Heart left ventricle (tissue), 16 donors: ENCODE measurements around the gene C12orf43. TPM values are rescaled to one million over a fixed set of nuclear protein-coding genes. Genes with fewer than 3 reads are reported as not detected.

Experiments used
- ATAC-seq, 4 donors: fragments of 200-7000 bp; cut with Tn5 transposase; one replicate each; pipeline ENCODE4 v1.9.1; 2020 to 2022; ENCODE audit warnings: moderate library complexity in 4 of 4, mild to moderate bottlenecking in 3 of 4, moderate number of reproducible peaks in 1 of 4
- DNase-seq, 5 donors: peaks; one replicate each; pipeline ENCODE4 v3.0.0-alpha.2; 2020
- H3K27ac ChIP-seq, 12 donors: fragments of 200-600 bp; sonication (generic) in 4 of 12; one replicate each; pipeline versions ENCODE4 v1.5.0 to v1.8.0; 2016 to 2022; ENCODE audit warnings: mild to moderate bottlenecking in 2 of 12
- H3K27me3 ChIP-seq, 9 donors: fragments of 200-600 bp; sonication (generic) in 2 of 9; one replicate each; pipeline versions ENCODE4 v1.5.1 to v1.8.0; 2016 to 2022; ENCODE audit warnings: mild to moderate bottlenecking in 3 of 9
- H3K36me3 ChIP-seq, 9 donors: fragments of 200-600 bp; sonication (generic) in 2 of 9; one replicate each; pipeline versions ENCODE4 v1.5.0 to v1.8.0; 2018 to 2022; ENCODE audit warnings: mild to moderate bottlenecking in 2 of 9
- H3K4me1 ChIP-seq, 12 donors: fragments of 200-600 bp; sonication (generic) in 4 of 12; one replicate each; pipeline versions ENCODE4 v1.5.0 to v1.8.0; 2016 to 2022; ENCODE audit warnings: mild to moderate bottlenecking in 3 of 12
- H3K4me3 ChIP-seq, 12 donors: fragments of 200-600 bp; sonication (generic) in 4 of 12; one replicate each; pipeline versions ENCODE4 v1.5.0 to v1.8.0; 2017 to 2022; ENCODE audit warnings: mild to moderate bottlenecking in 9 of 12, moderate library complexity in 4 of 12
- H3K9me3 ChIP-seq, 12 donors: fragments of 200-600 bp; sonication (generic) in 4 of 12; one replicate each; pipeline versions ENCODE4 v1.5.0 to v1.8.0; 2016 to 2022; ENCODE audit warnings: mild to moderate bottlenecking in 1 of 12
- POLR2A ChIP-seq, 2 donors: fragments of 450-650 bp; IDR thresholded peaks; one replicate each; pipeline ENCODE4 v1.6.1; 2017; ENCODE audit warnings: antibody characterized with exemption in 2 of 2, mild to moderate bottlenecking in 2 of 2, moderate library complexity in 2 of 2
- WGBS, 4 donors: extraction: QIAGEN DNeasy Blood & Tissue Kit in 2 of 4; methylation state at CpG; one replicate each; pipeline versions ENCODE4 v1.1.5 to v1.1.7; 2013 to 2018; 5-methylcytosine and 5-hydroxymethylcytosine counted together
- intact Hi-C, 10 donors: fragments of 100-400 bp; cut with DNase I; formaldehyde crosslinking; loops; one replicate each; pipeline versions ENCODE4 v1.11.1 to v1.14.2; 2022
- polyA plus RNA-seq, 2 donors: library from polyadenylated mRNA; stranded (reverse); fragments of 200-250 nt; gene quantifications; one replicate each; pipeline ENCODE4 v1.2.3, GENCODE V29; 2013
- total RNA-seq, 9 donors: library from RNA; depleted of rRNA in 2 of 9; stranded (reverse); fragments of >200 nt in 2 of 9; fragmentation: NEBNext Ultra II Directional in 3 of 9; extraction: Animal tissue kit (Norgen Biotek cat#: 25700) in 3 of 9; gene quantifications; one replicate each; pipeline versions ENCODE4 v1.1.0 to v1.2.4, GENCODE V29; 2016 to 2023
- TF ChIP-seq, protein P1 (sequence below), 12 donors: fragments of 200-600 bp; sonication (generic) in 4 of 12; IDR thresholded peaks; one replicate each; pipeline versions ENCODE4 v1.5.0 to v1.8.0; 2018 to 2022; ENCODE audit warnings: antibody characterized with exemption in 12 of 12, mild to moderate bottlenecking in 5 of 12
- donor health status: ischemic (EF 13 %, LVEDD 7.1; RV severe dilation, severe dysfunction).
- donor health status: healthy with polysubstance abuse.
- donor health status: DM: no; HTN: yes; CAD: no.
- donor health status: DM: no; HTN: no; CAD: no.
- donor health status: ischemic (EF 25% LVEDD 6.9; RV normal size, moderate dysfunction).
- donor health status: ischemic (EF 25% LVEDD 5.7; RV mildly dilated, moderate dysfunction).
- donor health status: healthy.
- donor health status: DM: yes; HTN: yes; CAD: no.
- donor health status: ischemic (EF 35%, LVEDD 5.7; RV mildly dilated, moderate dysfunction).
- donor health status: nonischemic (EF 11% LVEDD 7.7; RV severe dilation, severe dysfunction).
- donor health status: DM: yes; HTN: yes; CAD: no.
- donor health status: PGD.
- donor health status: ischemic (EF 29% LVEDD 5.4; RV normal size, mild dysfunction).
- donor health status: nonischemic (EF 23%, LVEDD 6.1; RV moderate dilation, normal function).

The C12orf43 gene
- total and polyA plus RNA-seq, 11 donors: 5.9 to 16.3 (median 9.2) TPM

GRCh38 chr12:120988234-120988633 lies 28.1 kb downstream of the C12orf43 start:
- intact Hi-C loops: no loop called here
- ATAC-seq (no peak), DNase-seq (no peak)
- Histone ChIP-seq H3K27me3 (no peaks in the 10 kb centered on the region), H3K36me3 (no peaks in the 10 kb centered on the region), H3K9me3 (no peaks in the 10 kb centered on the region), H3K27ac (no peak overlapping the region), H3K4me1 (no peaks in the 10 kb centered on the region), H3K4me3 (no peak overlapping the region)
- TF ChIP-seq POLR2A (IDR thresholded peaks at IDR 0.05): no peak
- TF ChIP-seq, protein P1, sequence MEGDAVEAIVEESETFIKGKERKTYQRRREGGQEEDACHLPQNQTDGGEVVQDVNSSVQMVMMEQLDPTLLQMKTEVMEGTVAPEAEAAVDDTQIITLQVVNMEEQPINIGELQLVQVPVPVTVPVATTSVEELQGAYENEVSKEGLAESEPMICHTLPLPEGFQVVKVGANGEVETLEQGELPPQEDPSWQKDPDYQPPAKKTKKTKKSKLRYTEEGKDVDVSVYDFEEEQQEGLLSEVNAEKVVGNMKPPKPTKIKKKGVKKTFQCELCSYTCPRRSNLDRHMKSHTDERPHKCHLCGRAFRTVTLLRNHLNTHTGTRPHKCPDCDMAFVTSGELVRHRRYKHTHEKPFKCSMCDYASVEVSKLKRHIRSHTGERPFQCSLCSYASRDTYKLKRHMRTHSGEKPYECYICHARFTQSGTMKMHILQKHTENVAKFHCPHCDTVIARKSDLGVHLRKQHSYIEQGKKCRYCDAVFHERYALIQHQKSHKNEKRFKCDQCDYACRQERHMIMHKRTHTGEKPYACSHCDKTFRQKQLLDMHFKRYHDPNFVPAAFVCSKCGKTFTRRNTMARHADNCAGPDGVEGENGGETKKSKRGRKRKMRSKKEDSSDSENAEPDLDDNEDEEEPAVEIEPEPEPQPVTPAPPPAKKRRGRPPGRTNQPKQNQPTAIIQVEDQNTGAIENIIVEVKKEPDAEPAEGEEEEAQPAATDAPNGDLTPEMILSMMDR (IDR thresholded peaks at IDR 0.05): no peak
- 82 to 86% (median 85%) methylated on average over 4 of the region's 4 CpGs for WGBS, 4 donors

- Histone ChIP-seq H3K4me1 (no peaks in the 10 kb centered on the region), H3K27me3 (no peaks in the 10 kb centered on the region), H3K4me3 (no peak overlapping the region), H3K36me3 (no peaks in the 10 kb centered on the region), H3K27ac (no peak overlapping the region), H3K9me3 (no peaks in the 10 kb centered on the region)
- WGBS, 4 donors: 72 to 85% (median 81%) methylated on average over 3 of the region's 3 CpGs
- DNase-seq (no peak), ATAC-seq (no peak)
- TF ChIP-seq, protein P1 (IDR thresholded peaks at IDR 0.05): no peak
- TF ChIP-seq POLR2A (IDR thresholded peaks at IDR 0.05): no peak
- intact Hi-C loops: no loop called here
Measured at GRCh38 chr12:120984351-120984898, 31.9 kb downstream of the C12orf43 start.

GRCh38 chr12:120983759-120984158 lies 32.5 kb downstream of the C12orf43 start:
- H3K4me1 ChIP-seq: no peaks in the 10 kb centered on the region
- no peak overlapping the region for H3K27ac ChIP-seq
- no peaks in the 10 kb centered on the region for H3K36me3 ChIP-seq
- DNase-seq (no peak), ATAC-seq (no peak)
- TF ChIP-seq, protein P1 (IDR thresholded peaks at IDR 0.05): no peak
- no peak for TF ChIP-seq POLR2A (IDR thresholded peaks at IDR 0.05)
- H3K4me3 ChIP-seq: no peak overlapping the region
- H3K27me3 ChIP-seq: no peaks in the 10 kb centered on the region
- no peaks in the 10 kb centered on the region for H3K9me3 ChIP-seq
- intact Hi-C loops: no loop called here
- 80 to 88% (median 85%) methylated on average over 4 of the region's 4 CpGs for WGBS, 4 donors

GRCh38 chr12:120982659-120983058 lies 33.6 kb downstream of the C12orf43 start:
- DNase-seq (no peak), ATAC-seq (no peak)
- no peak overlapping the region for H3K27ac ChIP-seq
- H3K4me3 ChIP-seq: no peak overlapping the region
- TF ChIP-seq POLR2A (IDR thresholded peaks at IDR 0.05): no peak
- no peaks in the 10 kb centered on the region for H3K4me1 ChIP-seq
- no peaks in the 10 kb centered on the region for H3K36me3 ChIP-seq
- WGBS, 4 donors: 79 to 84% (median 81%) methylated on average over 7 of the region's 7 CpGs
- H3K27me3 ChIP-seq: no peaks in the 10 kb centered on the region
- no peaks in the 10 kb centered on the region for H3K9me3 ChIP-seq
- intact Hi-C loops: no loop called here

GRCh38 chr12:120981407-120981941 lies 34.8 kb downstream of the C12orf43 start:
- Histone ChIP-seq H3K9me3 (no peaks in the 10 kb centered on the region), H3K36me3 (no peaks in the 10 kb centered on the region), H3K27me3 (no peaks in the 10 kb centered on the region), H3K27ac (no peak overlapping the region), H3K4me3 (no peak overlapping the region), H3K4me1 (no peaks in the 10 kb centered on the region)
- TF ChIP-seq, protein P1 (IDR thresholded peaks at IDR 0.05): no peak
- no peak for TF ChIP-seq POLR2A (IDR thresholded peaks at IDR 0.05)
- no peak for ATAC-seq
- 71 to 79% (median 74%) methylated on average over 6 of the region's 6 CpGs for WGBS, 4 donors
- no peak for DNase-seq
- intact Hi-C loops: no loop called here
